Activated CD4-positive, CD25-positive, alpha-beta regulatory T cell (primary cell): Measurements from ENCODE around the gene CENATAC.
"Not testable (repeated sequence)": the region's sequence is repeated elsewhere in the genome, so short reads cannot be mapped to it uniquely, and the experiment has no call there.

ENCODE experiments used
- DNase-seq, 4 experiments: peaks; one replicate each; lab custom pipeline; 2025; lab: John Stamatoyannopoulos, UW

The CENATAC gene

GRCh38 chr11:118996926-118997626, 862 bp upstream of the CENATAC start:
- DNase-seq = no peak

- DNase-seq = no peak
These were observed 415 bp downstream of the CENATAC start for GRCh38 chr11:118998388-118998717.

DNA sequence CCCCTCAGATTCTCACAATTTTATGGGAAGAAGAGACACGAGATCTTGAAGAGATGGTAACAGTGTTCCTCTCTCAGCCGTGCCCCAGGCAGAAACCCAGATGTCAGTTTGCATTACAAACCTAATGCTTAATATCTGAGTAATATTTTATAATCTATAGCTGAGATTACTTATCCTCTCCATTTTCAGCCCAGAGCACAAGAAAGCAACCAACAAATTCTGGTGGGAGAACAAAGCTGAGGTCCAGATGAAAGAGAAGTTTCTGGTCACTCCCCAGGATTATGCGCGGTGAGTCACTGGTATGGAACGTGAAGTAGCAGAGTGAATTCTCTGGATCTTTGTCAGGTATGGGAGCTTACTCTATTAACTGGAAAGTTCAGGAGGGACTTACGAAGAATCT, 884 bp downstream of the CENATAC start:
- DNase-seq = no peak

- DNase-seq = no peak
These were observed 3.0 kb downstream of the CENATAC start for GRCh38 chr11:119000906-119001305.

- no peak for DNase-seq
These were observed 8.7 kb downstream of the CENATAC start for GRCh38 chr11:119006656-119007055.

- DNase-seq = no peak
These were observed 13.6 kb downstream of the CENATAC start for GRCh38 chr11:119011476-119012053.

DNA sequence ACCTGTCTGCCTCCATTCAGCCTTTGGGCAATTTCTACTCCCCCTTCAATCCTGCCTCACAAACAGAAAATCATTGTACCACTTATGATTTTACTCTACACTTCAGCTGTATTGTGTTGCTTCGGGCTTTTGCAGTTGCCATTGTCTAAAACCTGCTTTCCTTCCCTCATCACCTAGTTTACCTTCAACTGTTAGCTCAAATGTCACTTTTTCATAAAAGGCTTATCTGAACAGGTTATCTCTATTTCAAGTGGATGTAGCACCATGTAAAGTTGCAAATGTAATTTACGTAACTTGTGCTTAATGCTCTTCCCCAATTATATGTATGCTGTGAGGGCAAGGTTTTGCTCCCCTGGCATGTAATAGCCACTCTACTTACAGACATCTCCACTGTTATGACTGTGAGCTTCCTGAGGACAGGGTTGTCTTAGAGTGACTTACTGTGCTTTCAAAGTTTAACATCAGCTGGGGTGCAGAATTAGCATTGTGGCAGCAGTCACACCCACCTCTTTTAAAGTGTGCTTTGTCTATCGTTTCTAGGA, 14.8 kb downstream of the CENATAC start:
- DNase-seq = no peak

GRCh38 chr11:119014209-119014924, 16.4 kb downstream of the CENATAC start:
- DNase-seq = no peak

GRCh38 chr11:119015054-119015611, 17.2 kb downstream of the CENATAC start:
- no peak for DNase-seq

GRCh38 chr11:119016216-119017009, 18.5 kb downstream of the CENATAC start:
- no peak for DNase-seq

- DNase-seq = not testable (repeated sequence)
These were observed 19.4 kb downstream of the CENATAC start for GRCh38 chr11:119017377-119017776.

DNA sequence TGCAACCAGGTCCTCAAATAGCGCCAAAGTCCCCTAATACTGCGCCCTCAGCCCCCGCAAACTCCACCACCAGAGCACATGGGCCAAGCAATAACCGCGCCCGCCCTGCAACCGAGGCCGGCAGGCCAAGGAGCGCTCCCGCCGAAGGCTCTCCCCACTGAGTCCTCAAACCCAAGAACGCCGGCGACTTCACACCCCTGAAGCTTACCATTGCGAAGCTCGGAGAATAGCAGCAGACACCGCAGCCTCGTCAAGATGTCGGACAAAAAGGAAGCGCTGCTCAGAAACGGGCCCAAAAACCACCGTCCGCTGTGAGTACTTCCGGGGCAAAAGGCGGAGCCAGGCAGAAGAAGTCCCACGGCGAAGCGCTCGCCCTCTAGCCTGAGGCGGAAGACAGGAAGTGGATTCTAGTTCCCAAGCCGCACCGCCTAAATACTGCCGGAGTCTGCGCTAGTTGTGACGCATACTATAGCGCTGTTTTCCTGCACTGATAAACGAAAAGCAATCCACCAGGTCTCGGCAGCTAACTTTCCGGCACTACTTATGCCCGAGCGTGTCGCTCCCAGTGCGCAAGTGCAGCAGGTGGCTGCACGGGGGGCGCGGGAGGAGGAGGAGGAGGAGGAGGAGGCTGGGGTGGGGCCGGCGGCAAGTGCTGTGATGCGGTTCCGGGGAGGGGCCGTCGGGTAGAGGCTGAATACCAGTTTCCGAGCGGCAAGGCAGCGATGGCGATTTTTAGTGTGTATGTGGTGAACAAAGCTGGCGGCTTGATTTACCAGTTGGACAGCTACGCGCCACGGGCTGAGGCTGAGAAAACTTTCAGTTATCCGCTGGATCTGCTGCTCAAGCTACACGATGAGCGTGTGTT, 20.4 kb downstream of the CENATAC start, which contains the start of the genes RPS25 and TRAPPC4:
TSS of gene RPS25 (minus strand) at position 270 of the 865 bp plus-strand sequence. CDS start at position 211, 59 bp downstream.
TSS of gene TRAPPC4 (plus strand) at position 693 of the 865 bp plus-strand sequence. CDS start at position 723, 30 bp downstream.
- peak; percentile 86 to 92 (median 90) for DNase-seq

- no peak for DNase-seq
These were observed 22.1 kb downstream of the CENATAC start for GRCh38 chr11:119019996-119020395.

GRCh38 chr11:119021631-119022030, 23.7 kb downstream of the CENATAC start:
- no peak for DNase-seq

- no peak for DNase-seq
These were observed 25.8 kb downstream of the CENATAC start for GRCh38 chr11:119023741-119024140.

GRCh38 chr11:119024430-119025098, 26.6 kb downstream of the CENATAC start:
- DNase-seq = no peak

GRCh38 chr11:119025099-119025473, 27.1 kb downstream of the CENATAC start:
- DNase-seq = no peak

GRCh38 chr11:119025541-119025940, 27.6 kb downstream of the CENATAC start:
- DNase-seq = no peak

GRCh38 chr11:119025978-119026766, 28.2 kb downstream of the CENATAC start:
- DNase-seq = no peak
